Caco-2 (cell line): ENCODE data around the gene PTPN14. TPM values are rescaled to one million over a fixed set of nuclear protein-coding genes. Genes with fewer than 3 reads are reported as not detected.

ENCODE experiments used
- BruUV-seq: library from RNA; stranded (reverse); fragments of 400-500 nt; replicated peaks from 2 replicates; lab custom pipeline; 2021; lab: Mats Ljungman, UMichigan
- CTCF ChIA-PET: fragments of 300-600 bp; sonication (Branson Sonifier 250); formaldehyde crosslinking; loops from one replicate; lab custom pipeline; 2022; ENCODE audit warnings: antibody characterized with exemption; lab: Charles Lee
- POLR2A ChIA-PET: fragments of 300-600 bp; sonication (Branson Sonifier 250); formaldehyde crosslinking; loops from one replicate; lab custom pipeline; 2022; ENCODE audit warnings: antibody characterized with exemption; lab: Charles Lee
- DNase-seq, 2 experiments: peaks; one replicate each; pipeline versions ENCODE4 v3.0.0 to v3.0.0-alpha.2; 2020 to 2022
- H3K27me3 ChIP-seq: replicated peaks from 2 replicates; pipeline ENCODE4 v1.6.0; 2011; ENCODE audit warnings: low read length; ENCODE audit not compliant: control insufficient read depth, insufficient read depth
- H3K36me3 ChIP-seq: 2 replicates; pipeline ENCODE4 v1.5.1; 2011; ENCODE audit warnings: low read length; ENCODE audit not compliant: control insufficient read depth, insufficient read depth
- H3K4me1 ChIP-seq: fragments of 250-450 bp; sonication (Bioruptor Pico); 2 replicates; pipeline ENCODE4 v1.5.1; 2020; ENCODE audit warnings: mild to moderate bottlenecking
- H3K4me3 ChIP-seq: 2 replicates; pipeline ENCODE4 v1.5.1; 2011; ENCODE audit warnings: low read depth, mild to moderate bottlenecking, control low read depth, low read length
- H3K9me3 ChIP-seq: fragments of 250-450 bp; sonication (Bioruptor Pico); 2 replicates; pipeline ENCODE4 v1.5.1; 2020; ENCODE audit warnings: mild to moderate bottlenecking, moderate library complexity
- H3K27ac Mint-ChIP-seq: one replicate; pipeline ENCODE4 v1.8.0; 2022; ENCODE audit warnings: mixed read lengths; ENCODE audit not compliant: unreplicated experiment
- H3K27me3 Mint-ChIP-seq: one replicate; pipeline ENCODE4 v1.8.0; 2022; ENCODE audit warnings: mixed read lengths; ENCODE audit not compliant: insufficient read depth, unreplicated experiment
- H3K36me3 Mint-ChIP-seq: one replicate; pipeline ENCODE4 v1.8.0; 2022; ENCODE audit warnings: mild to moderate bottlenecking, mixed read lengths; ENCODE audit not compliant: insufficient read depth, unreplicated experiment
- H3K4me1 Mint-ChIP-seq: one replicate; pipeline ENCODE4 v1.8.0; 2022; ENCODE audit warnings: low read depth, mixed read lengths; ENCODE audit not compliant: unreplicated experiment
- H3K4me3 Mint-ChIP-seq: one replicate; pipeline ENCODE4 v1.8.0; 2022; ENCODE audit warnings: mild to moderate bottlenecking, moderate library complexity, mixed read lengths; ENCODE audit not compliant: unreplicated experiment
- H3K9me3 Mint-ChIP-seq: one replicate; pipeline ENCODE4 v1.8.0; 2022; ENCODE audit warnings: mixed read lengths; ENCODE audit not compliant: unreplicated experiment
- CTCF ChIP-seq, 2 experiments: fragments of 200-600 bp in 1 of 2; IDR thresholded peaks; 1 replicate in 1 of 2; 2 replicates in 1 of 2; pipeline versions ENCODE4 v1.5.1 to v1.8.0; 2011 to 2022; ENCODE audit warnings: antibody characterized with exemption in 1 of 2, control low read depth in 1 of 2, inconsistent platforms in 1 of 2, low read depth in 1 of 2, low read length in 1 of 2, mild to moderate bottlenecking in 1 of 2, moderate library complexity in 1 of 2; ENCODE audit not compliant: insufficient read depth in 1 of 2, severe bottlenecking in 1 of 2, unreplicated experiment in 1 of 2
- intact Hi-C: fragments of 100-400 bp; cut with micrococcal nuclease; formaldehyde crosslinking; loops from one replicate; pipeline ENCODE4 v1.10.0; 2022; ENCODE audit not compliant: unreplicated experiment
- total RNA-seq: library from RNA; stranded (reverse); gene quantifications from 2 replicates; pipeline ENCODE4 v1.2.3, GENCODE V29; 2022

Gene PTPN14
- total RNA-seq, 1 experiment from 2014 or later: 103 TPM

- no TSS peak for BruUV-seq
- ChIA-PET CTCF (interaction anchor here (0.7 kb wide), 1 partner anchor 107 kb away, joined by 3 read pairs; no protein-coding TSS in a partner anchor), POLR2A (no interaction called here)
- Mint-ChIP-seq H3K9me3 (no peaks in the 10 kb centered on the region), H3K36me3 (peaks cover 72% of the 10 kb centered on the region), H3K4me1 (peaks cover 67% of the 10 kb centered on the region), H3K4me3 (no peak overlapping the region), H3K27ac (peak overlapping the region; percentile 40), H3K27me3 (no peaks in the 10 kb centered on the region)
- H3K4me1 ChIP-seq: peaks cover 30% of the 10 kb centered on the region
- TF ChIP-seq CTCF (IDR thresholded peaks at IDR 0.05; ENCODE audit: insufficient read depth in 1 of 2, low read depth in 1 of 2, low read length in 1 of 2, severe bottlenecking in 1 of 2, unreplicated experiment in 1 of 2): no peak
- H3K9me3 ChIP-seq: no peaks in the 10 kb centered on the region
- H3K27me3 ChIP-seq: no peaks in the 10 kb centered on the region
- no peaks in the 10 kb centered on the region; the same call in 1 of the 2 replicates for H3K36me3 ChIP-seq
- H3K4me3 ChIP-seq: no peak overlapping the region
- DNase-seq: no peak
- intact Hi-C loops: loop anchor here (5.0 kb wide), 1 partner anchor 88 kb away; the partner anchor contains the start of gene PTPN14
Measured at GRCh38 chr1:214464445-214465287, 86.7 kb downstream of the PTPN14 start.

- no peak for TF ChIP-seq CTCF (IDR thresholded peaks at IDR 0.05; ENCODE audit: insufficient read depth in 1 of 2, low read depth in 1 of 2, low read length in 1 of 2, severe bottlenecking in 1 of 2, unreplicated experiment in 1 of 2)
- Histone ChIP-seq H3K27me3 (no peaks in the 10 kb centered on the region), H3K36me3 (no peaks in the 10 kb centered on the region; the same call in 1 of the 2 replicates), H3K9me3 (no peaks in the 10 kb centered on the region), H3K4me1 (peaks cover 24% of the 10 kb centered on the region), H3K4me3 (no peak overlapping the region)
- Mint-ChIP-seq H3K36me3 (peaks cover 76% of the 10 kb centered on the region), H3K9me3 (no peaks in the 10 kb centered on the region), H3K27ac (peak overlapping the region; percentile 3), H3K27me3 (no peaks in the 10 kb centered on the region), H3K4me1 (peaks cover 56% of the 10 kb centered on the region), H3K4me3 (no peak overlapping the region)
- intact Hi-C loops: no loop called here
- ChIA-PET POLR2A (no interaction called here), CTCF (no interaction called here)
- BruUV-seq: no TSS peak
- no peak for DNase-seq
Measured at GRCh38 chr1:214463596-214463995, 87.8 kb downstream of the PTPN14 start.

GRCh38 chr1:214462882-214463281 lies 88.5 kb downstream of the PTPN14 start:
- Mint-ChIP-seq H3K9me3 (no peaks in the 10 kb centered on the region), H3K27me3 (no peaks in the 10 kb centered on the region), H3K4me3 (no peak overlapping the region), H3K27ac (peak overlapping the region; percentile 57), H3K36me3 (peaks cover 74% of the 10 kb centered on the region), H3K4me1 (peaks cover 55% of the 10 kb centered on the region)
- POLR2A ChIA-PET: no interaction called here
- DNase-seq: no peak
- BruUV-seq: no TSS peak
- intact Hi-C loops: no loop called here
- no peak overlapping the region for H3K4me3 ChIP-seq
- no peak for TF ChIP-seq CTCF (IDR thresholded peaks at IDR 0.05; ENCODE audit: insufficient read depth in 1 of 2, low read depth in 1 of 2, low read length in 1 of 2, severe bottlenecking in 1 of 2, unreplicated experiment in 1 of 2)
- no peaks in the 10 kb centered on the region for H3K27me3 ChIP-seq
- H3K4me1 ChIP-seq: peaks cover 20% of the 10 kb centered on the region
- no peaks in the 10 kb centered on the region; the same call in 1 of the 2 replicates for H3K36me3 ChIP-seq
- H3K9me3 ChIP-seq: no peaks in the 10 kb centered on the region
- CTCF ChIA-PET: no interaction called here
